ENCODE data around the gene ANKK1. TPM values are rescaled to one million over a fixed set of nuclear protein-coding genes. Genes with fewer than 3 reads are reported as not detected.

The ANKK1 gene
- total and polyA plus RNA-seq, 4 donors = 0.01 to 0.08 TPM; not detected in 2

DNA sequence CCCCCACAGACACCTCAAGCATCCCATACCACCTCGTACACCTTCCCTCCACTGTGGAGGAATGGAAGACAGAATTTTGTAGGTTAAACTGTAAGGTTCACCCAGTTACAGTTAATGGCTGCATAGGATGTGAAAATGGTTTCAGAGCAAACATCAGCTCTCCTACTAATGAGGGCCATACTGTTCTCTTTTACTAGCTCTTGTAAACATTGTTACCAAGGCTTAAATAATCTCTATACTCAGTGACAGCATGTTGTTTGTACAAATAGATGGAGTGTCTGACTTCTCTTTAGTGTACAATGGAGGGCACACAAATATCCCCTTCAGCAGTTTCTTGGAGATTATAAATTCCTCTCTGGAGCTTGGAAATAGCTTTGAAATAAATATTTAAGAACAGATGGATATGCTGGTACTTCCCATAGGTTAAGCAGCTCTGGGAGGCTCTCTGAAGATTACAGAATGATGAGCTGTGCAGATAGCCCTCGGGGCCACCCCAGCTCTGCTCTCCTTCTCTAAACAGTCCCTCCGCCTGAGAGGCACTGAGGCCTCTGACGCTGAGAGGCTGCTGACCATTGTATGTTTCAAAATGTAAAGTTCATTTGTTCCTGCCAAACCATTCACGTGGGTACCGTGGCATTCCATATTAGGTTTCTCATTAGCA is 47.5 kb upstream of the ANKK1 start:
- WGBS = 91% methylated on average over 6 of the region's 6 CpGs
- TF ChIP-seq, protein P1, sequence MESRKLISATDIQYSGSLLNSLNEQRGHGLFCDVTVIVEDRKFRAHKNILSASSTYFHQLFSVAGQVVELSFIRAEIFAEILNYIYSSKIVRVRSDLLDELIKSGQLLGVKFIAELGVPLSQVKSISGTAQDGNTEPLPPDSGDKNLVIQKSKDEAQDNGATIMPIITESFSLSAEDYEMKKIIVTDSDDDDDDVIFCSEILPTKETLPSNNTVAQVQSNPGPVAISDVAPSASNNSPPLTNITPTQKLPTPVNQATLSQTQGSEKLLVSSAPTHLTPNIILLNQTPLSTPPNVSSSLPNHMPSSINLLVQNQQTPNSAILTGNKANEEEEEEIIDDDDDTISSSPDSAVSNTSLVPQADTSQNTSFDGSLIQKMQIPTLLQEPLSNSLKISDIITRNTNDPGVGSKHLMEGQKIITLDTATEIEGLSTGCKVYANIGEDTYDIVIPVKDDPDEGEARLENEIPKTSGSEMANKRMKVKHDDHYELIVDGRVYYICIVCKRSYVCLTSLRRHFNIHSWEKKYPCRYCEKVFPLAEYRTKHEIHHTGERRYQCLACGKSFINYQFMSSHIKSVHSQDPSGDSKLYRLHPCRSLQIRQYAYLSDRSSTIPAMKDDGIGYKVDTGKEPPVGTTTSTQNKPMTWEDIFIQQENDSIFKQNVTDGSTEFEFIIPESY (IDR thresholded peaks at IDR 0.05) = no peak
- TF ChIP-seq GABPA (IDR thresholded peaks at IDR 0.05 in 1 of 2, conservative IDR thresholded peaks at IDR 0.05 in 1 of 2) (no peak), FOXA1 (IDR thresholded peaks at IDR 0.05) (no peak), NR2F2 (IDR thresholded peaks at IDR 0.05) (no peak), RXRA (IDR thresholded peaks at IDR 0.05) (no peak), HNF4A (conservative IDR thresholded peaks at IDR 0.05) (no peak), RAD21 (IDR thresholded peaks at IDR 0.05) (no peak)
- TF ChIP-seq, protein P2, sequence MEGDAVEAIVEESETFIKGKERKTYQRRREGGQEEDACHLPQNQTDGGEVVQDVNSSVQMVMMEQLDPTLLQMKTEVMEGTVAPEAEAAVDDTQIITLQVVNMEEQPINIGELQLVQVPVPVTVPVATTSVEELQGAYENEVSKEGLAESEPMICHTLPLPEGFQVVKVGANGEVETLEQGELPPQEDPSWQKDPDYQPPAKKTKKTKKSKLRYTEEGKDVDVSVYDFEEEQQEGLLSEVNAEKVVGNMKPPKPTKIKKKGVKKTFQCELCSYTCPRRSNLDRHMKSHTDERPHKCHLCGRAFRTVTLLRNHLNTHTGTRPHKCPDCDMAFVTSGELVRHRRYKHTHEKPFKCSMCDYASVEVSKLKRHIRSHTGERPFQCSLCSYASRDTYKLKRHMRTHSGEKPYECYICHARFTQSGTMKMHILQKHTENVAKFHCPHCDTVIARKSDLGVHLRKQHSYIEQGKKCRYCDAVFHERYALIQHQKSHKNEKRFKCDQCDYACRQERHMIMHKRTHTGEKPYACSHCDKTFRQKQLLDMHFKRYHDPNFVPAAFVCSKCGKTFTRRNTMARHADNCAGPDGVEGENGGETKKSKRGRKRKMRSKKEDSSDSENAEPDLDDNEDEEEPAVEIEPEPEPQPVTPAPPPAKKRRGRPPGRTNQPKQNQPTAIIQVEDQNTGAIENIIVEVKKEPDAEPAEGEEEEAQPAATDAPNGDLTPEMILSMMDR (IDR thresholded peaks at IDR 0.05; ENCODE audit: low read depth, low read length, missing input control) = no peak
- no peaks in the 10 kb centered on the region for H3K9me3 ChIP-seq (ENCODE audit: control insufficient read depth in 4 of 4, low read length in 3 of 4)
- no peak overlapping the region for H3K9ac ChIP-seq (ENCODE audit: low read depth in 1 of 2, low read length in 2 of 2)
- DNase-seq (ENCODE audit: low spot score) = no peak
- no peak overlapping the region for H3K4me3 ChIP-seq (ENCODE audit: low read depth in 1 of 3, low read length in 3 of 3)
- H3K27me3 ChIP-seq (ENCODE audit: control insufficient read depth in 4 of 4, insufficient read depth in 4 of 4, low read length in 3 of 4) = no peaks in the 10 kb centered on the region
- peaks cover 6 to 37% (median 23%) of the 10 kb centered on the region in 4 donors for H3K36me3 ChIP-seq (ENCODE audit: control insufficient read depth in 4 of 4, insufficient read depth in 3 of 4, low read depth in 1 of 4, low read length in 3 of 4)
- no peaks in the 10 kb centered on the region for H3K4me1 ChIP-seq (ENCODE audit: control insufficient read depth in 4 of 4, insufficient read depth in 4 of 4, low read length in 3 of 4)
- no peak overlapping the region for H3K27ac ChIP-seq (ENCODE audit: low read depth in 1 of 2, low read length in 2 of 2)

DNA sequence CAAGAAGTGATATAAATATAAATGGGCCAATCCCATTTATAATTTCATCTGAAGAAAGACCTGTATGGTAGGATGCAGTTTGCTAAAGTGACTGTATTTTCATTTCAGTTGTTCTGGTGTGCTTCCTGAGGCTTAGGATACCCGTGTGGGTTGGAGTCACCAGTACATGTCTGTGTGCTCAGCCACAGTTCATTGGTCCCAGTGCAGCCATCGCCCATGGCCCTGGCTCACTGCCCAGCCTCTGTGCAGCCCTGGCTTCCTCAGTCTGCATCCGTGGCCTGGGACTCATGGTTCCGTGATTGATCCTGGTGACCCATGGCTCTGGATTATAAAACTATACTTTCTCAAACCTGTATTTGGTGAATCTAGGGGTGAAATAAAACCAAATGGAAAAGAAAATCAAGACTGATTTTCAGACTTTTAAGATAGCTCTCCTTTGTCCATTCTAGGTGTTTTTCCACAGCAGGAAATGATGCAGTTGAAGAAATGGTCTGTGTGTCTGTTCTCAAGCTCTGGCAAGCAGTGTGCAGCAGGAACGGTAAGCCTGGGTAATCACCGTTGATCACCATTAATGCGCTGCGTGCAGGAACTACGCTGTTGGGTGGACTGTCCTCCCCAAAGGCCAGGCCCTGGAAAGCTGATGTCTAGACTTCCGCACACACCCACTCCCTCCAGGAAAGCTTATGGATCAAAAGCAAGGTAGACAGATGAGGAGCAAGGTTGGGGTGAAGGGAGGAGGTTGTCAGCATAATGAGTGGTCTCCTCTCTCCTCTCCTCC is 46.0 kb upstream of the ANKK1 start:
- no peaks in the 10 kb centered on the region for H3K27me3 ChIP-seq (ENCODE audit: control insufficient read depth in 4 of 4, insufficient read depth in 4 of 4, low read length in 3 of 4)
- H3K27ac ChIP-seq (ENCODE audit: low read depth in 1 of 2, low read length in 2 of 2) = no peak overlapping the region
- DNase-seq (ENCODE audit: low spot score) = no peak
- WGBS = 87% methylated on average over 10 of the region's 10 CpGs
- peaks cover 6 to 36% (median 22%) of the 10 kb centered on the region in 4 donors for H3K36me3 ChIP-seq (ENCODE audit: control insufficient read depth in 4 of 4, insufficient read depth in 3 of 4, low read depth in 1 of 4, low read length in 3 of 4)
- H3K4me3 ChIP-seq (ENCODE audit: low read depth in 1 of 3, low read length in 3 of 3) = no peak overlapping the region
- H3K4me1 ChIP-seq (ENCODE audit: control insufficient read depth in 4 of 4, insufficient read depth in 4 of 4, low read length in 3 of 4) = no peaks in the 10 kb centered on the region
- TF ChIP-seq FOXA1 (IDR thresholded peaks at IDR 0.05) = no peak
- no peak for TF ChIP-seq NR2F2 (IDR thresholded peaks at IDR 0.05)
- TF ChIP-seq TAF1 (conservative IDR thresholded peaks at IDR 0.05) = no peak
- no peak for TF ChIP-seq EGR1 (IDR thresholded peaks at IDR 0.05; ENCODE audit: low read depth in 2 of 2)
- TF ChIP-seq, protein P3, sequence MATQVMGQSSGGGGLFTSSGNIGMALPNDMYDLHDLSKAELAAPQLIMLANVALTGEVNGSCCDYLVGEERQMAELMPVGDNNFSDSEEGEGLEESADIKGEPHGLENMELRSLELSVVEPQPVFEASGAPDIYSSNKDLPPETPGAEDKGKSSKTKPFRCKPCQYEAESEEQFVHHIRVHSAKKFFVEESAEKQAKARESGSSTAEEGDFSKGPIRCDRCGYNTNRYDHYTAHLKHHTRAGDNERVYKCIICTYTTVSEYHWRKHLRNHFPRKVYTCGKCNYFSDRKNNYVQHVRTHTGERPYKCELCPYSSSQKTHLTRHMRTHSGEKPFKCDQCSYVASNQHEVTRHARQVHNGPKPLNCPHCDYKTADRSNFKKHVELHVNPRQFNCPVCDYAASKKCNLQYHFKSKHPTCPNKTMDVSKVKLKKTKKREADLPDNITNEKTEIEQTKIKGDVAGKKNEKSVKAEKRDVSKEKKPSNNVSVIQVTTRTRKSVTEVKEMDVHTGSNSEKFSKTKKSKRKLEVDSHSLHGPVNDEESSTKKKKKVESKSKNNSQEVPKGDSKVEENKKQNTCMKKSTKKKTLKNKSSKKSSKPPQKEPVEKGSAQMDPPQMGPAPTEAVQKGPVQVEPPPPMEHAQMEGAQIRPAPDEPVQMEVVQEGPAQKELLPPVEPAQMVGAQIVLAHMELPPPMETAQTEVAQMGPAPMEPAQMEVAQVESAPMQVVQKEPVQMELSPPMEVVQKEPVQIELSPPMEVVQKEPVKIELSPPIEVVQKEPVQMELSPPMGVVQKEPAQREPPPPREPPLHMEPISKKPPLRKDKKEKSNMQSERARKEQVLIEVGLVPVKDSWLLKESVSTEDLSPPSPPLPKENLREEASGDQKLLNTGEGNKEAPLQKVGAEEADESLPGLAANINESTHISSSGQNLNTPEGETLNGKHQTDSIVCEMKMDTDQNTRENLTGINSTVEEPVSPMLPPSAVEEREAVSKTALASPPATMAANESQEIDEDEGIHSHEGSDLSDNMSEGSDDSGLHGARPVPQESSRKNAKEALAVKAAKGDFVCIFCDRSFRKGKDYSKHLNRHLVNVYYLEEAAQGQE (IDR thresholded peaks at IDR 0.05) = no peak
- no peak for TF ChIP-seq RAD21 (IDR thresholded peaks at IDR 0.05)
- TF ChIP-seq, protein P4, sequence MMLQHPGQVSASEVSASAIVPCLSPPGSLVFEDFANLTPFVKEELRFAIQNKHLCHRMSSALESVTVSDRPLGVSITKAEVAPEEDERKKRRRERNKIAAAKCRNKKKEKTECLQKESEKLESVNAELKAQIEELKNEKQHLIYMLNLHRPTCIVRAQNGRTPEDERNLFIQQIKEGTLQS (IDR thresholded peaks at IDR 0.05) = no peak
- TF ChIP-seq, protein P5, sequence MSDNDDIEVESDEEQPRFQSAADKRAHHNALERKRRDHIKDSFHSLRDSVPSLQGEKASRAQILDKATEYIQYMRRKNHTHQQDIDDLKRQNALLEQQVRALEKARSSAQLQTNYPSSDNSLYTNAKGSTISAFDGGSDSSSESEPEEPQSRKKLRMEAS (IDR thresholded peaks at IDR 0.05) = no peak
- TF ChIP-seq HNF4A (conservative IDR thresholded peaks at IDR 0.05) = no peak
- TF ChIP-seq HNF4G (IDR thresholded peaks at IDR 0.05) = no peak
- no peak for TF ChIP-seq YY1 (IDR thresholded peaks at IDR 0.05)
- TF ChIP-seq SP1 (IDR thresholded peaks at IDR 0.05) = no peak
- TF ChIP-seq, protein P1 (IDR thresholded peaks at IDR 0.05) = no peak
- TF ChIP-seq RXRA (IDR thresholded peaks at IDR 0.05) = no peak
- no peak for TF ChIP-seq GABPA (IDR thresholded peaks at IDR 0.05 in 1 of 2, conservative IDR thresholded peaks at IDR 0.05 in 1 of 2)
- no peak for TF ChIP-seq JUND (IDR thresholded peaks at IDR 0.05)
- no peak overlapping the region for H3K9ac ChIP-seq (ENCODE audit: low read depth in 1 of 2, low read length in 2 of 2)
- H3K9me3 ChIP-seq (ENCODE audit: control insufficient read depth in 4 of 4, low read length in 3 of 4) = no peaks in the 10 kb centered on the region

Measured in liver (tissue), 9 donors.